Breast epithelium (tissue), 3 donors: ENCODE measurements around the gene PITPNM1.

Source experiments
- CTCF ChIP-seq, 3 donors: fragments of 450-650 bp; IDR thresholded peaks; one replicate each; pipeline ENCODE4 v1.5.1; 2016 to 2017; ENCODE audit warnings: antibody characterized with exemption in 3 of 3, mild to moderate bottlenecking in 3 of 3, moderate library complexity in 3 of 3
- POLR2A ChIP-seq: fragments of 450-650 bp; IDR thresholded peaks from one replicate; pipeline ENCODE4 v1.6.1; 2016; ENCODE audit warnings: antibody characterized with exemption, mild to moderate bottlenecking, moderate library complexity

GRCh38 chr11:67457453-67457852 lies 47.7 kb downstream of the PITPNM1 start:
- TF ChIP-seq CTCF (IDR thresholded peaks at IDR 0.05) (no peak), POLR2A (no peak)
